Astrocyte (in vitro differentiated cells and primary cell): ENCODE measurements around the gene CCDC51.
"Not testable (repeated sequence)": the region's sequence is repeated elsewhere in the genome, so short reads cannot be mapped to it uniquely, and the experiment has no call there.

Source experiments
- CTCF ChIP-seq: IDR thresholded peaks from 2 replicates; pipeline ENCODE4 v1.5.1; 2011; ENCODE audit warnings: low read depth, mild to moderate bottlenecking, inconsistent platforms, low read length, moderate library complexity; ENCODE audit not compliant: insufficient read depth
- EZH2 ChIP-seq: IDR thresholded peaks from 2 replicates; pipeline ENCODE4 v1.6.1; 2012; ENCODE audit warnings: mild to moderate bottlenecking, low read length, inconsistent platforms; ENCODE audit not compliant: insufficient read depth

GRCh38 chr3:48474031-48474430 is 34.1 kb upstream of the CCDC51 start:
- not testable (repeated sequence) for TF ChIP-seq EZH2, CTCF
